ENCODE data around the gene BCKDK. TPM values are rescaled to one million over a fixed set of nuclear protein-coding genes. Genes with fewer than 3 reads are reported as not detected.

BCKDK gene
- total RNA-seq, 3 donors from 2014 or later = 31.8 to 33.6 (median 33.5) TPM

DNA sequence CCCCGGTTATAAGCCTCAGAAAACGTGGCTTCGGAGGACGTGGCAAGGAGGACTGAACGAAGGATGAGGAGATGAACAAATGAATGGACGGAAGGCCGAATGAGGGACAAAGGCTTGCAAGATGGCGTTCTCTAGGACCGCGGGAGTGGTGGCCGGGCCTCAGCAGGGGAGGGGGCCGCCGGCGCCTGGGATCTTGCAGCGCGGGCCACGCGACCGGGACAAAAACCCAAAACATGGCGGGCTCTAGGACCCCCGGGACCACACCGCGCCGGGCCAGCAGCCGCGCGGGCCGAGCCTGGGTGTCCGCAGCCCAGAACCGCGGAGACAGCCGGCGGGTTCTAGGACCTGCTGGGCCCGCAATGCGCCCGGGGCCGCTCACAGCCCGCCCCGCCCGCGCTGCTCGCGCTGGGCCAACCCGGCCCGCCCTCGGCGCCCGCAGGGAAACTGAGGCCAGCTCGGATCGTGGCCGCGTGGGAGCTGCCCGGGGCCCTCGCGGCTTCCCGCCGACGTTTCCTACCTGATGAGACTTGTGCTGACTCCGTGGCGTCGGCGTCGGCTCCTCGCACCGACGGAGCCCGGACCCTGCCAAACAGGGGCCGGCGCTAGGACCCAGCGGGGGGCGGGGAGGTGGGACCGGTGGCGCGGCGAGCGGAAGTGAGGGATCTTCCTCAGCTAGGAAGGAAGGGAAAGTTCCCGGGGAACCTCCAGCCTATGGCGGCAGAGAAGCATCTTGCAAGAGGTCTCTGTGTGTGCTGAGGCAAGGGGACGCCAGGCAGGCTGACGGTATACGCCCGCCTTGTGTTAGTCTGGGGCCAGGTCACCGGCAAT is 34.8 kb upstream of the BCKDK start:
- Histone ChIP-seq H3K4me3 (peak overlapping the region; percentile 93 to 98 (median 97)), H3K27ac (peak overlapping the region; percentile 94 to 96)

GRCh38 chr16:31073970-31074813 is 34.0 kb upstream of the BCKDK start, which contains the start of the genes ZNF646 and ZNF668:
Gene ZNF646 (plus strand): TSS chr16:31074422. CDS start chr16:31076325, 1,903 bp downstream.
Gene ZNF668 (minus strand): TSS chr16:31074240. CDS start chr16:31064459, 9,781 bp downstream.
- Histone ChIP-seq H3K27me3 (no peaks in the 10 kb centered on the region), H3K9me3 (no peaks in the 10 kb centered on the region), H3K36me3 (no peaks in the 10 kb centered on the region), H3K4me1 (no peaks in the 10 kb centered on the region), H3K4me3 (peak within 1 kb of the TSS; percentile 93 to 98 (median 97)), H3K27ac (peak within 1 kb of the TSS; percentile 94 to 96)
- intact Hi-C loops (cut with DNase I; ENCODE audit: low total_unique reads) = no loop called here
- peak; percentile 71 to 81 (median 76) for TF ChIP-seq POLR2AphosphoS5 (IDR thresholded peaks at IDR 0.05)
- TF ChIP-seq, protein P1, sequence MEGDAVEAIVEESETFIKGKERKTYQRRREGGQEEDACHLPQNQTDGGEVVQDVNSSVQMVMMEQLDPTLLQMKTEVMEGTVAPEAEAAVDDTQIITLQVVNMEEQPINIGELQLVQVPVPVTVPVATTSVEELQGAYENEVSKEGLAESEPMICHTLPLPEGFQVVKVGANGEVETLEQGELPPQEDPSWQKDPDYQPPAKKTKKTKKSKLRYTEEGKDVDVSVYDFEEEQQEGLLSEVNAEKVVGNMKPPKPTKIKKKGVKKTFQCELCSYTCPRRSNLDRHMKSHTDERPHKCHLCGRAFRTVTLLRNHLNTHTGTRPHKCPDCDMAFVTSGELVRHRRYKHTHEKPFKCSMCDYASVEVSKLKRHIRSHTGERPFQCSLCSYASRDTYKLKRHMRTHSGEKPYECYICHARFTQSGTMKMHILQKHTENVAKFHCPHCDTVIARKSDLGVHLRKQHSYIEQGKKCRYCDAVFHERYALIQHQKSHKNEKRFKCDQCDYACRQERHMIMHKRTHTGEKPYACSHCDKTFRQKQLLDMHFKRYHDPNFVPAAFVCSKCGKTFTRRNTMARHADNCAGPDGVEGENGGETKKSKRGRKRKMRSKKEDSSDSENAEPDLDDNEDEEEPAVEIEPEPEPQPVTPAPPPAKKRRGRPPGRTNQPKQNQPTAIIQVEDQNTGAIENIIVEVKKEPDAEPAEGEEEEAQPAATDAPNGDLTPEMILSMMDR (IDR thresholded peaks at IDR 0.05) = no peak
- peak; percentile 62 for TF ChIP-seq POLR2A (IDR thresholded peaks at IDR 0.05)
- peak; percentile 97 to 98 for DNase-seq (ENCODE audit: low spot score in 2 of 2)

More for the DNA sequence above, 34.8 kb upstream of the BCKDK start:
- H3K27me3 ChIP-seq = no peaks in the 10 kb centered on the region
- no peaks in the 10 kb centered on the region for H3K9me3 ChIP-seq
- peak; percentile 81 to 90 for DNase-seq (ENCODE audit: low spot score in 2 of 2)
- intact Hi-C loops (cut with DNase I; ENCODE audit: low total_unique reads) = no loop called here
- H3K4me1 ChIP-seq = no peaks in the 10 kb centered on the region
- TF ChIP-seq, protein P1 (IDR thresholded peaks at IDR 0.05) = no peak
- TF ChIP-seq POLR2AphosphoS5 (IDR thresholded peaks at IDR 0.05) (peak; percentile 4 to 53 (median 8)), POLR2A (IDR thresholded peaks at IDR 0.05) (no peak)
- no peaks in the 10 kb centered on the region for H3K36me3 ChIP-seq

- intact Hi-C loops (cut with DNase I; ENCODE audit: low total_unique reads) = no loop called here
- peak overlapping the region; percentile 93 to 98 (median 97) for H3K4me3 ChIP-seq
Observed at GRCh38 chr16:31074814-31075183, 33.4 kb upstream of the BCKDK start.

GRCh38 chr16:31076319-31076718 is 31.9 kb upstream of the BCKDK start:
- no peaks in the 10 kb centered on the region for H3K36me3 ChIP-seq
- intact Hi-C loops (cut with DNase I; ENCODE audit: low total_unique reads) = no loop called here
- TF ChIP-seq POLR2AphosphoS5 (IDR thresholded peaks at IDR 0.05) = no peak
- no peak for TF ChIP-seq POLR2A (IDR thresholded peaks at IDR 0.05)
- TF ChIP-seq, protein P1 (IDR thresholded peaks at IDR 0.05) = no peak
- no peak overlapping the region for H3K27ac ChIP-seq
- H3K27me3 ChIP-seq = no peaks in the 10 kb centered on the region
- H3K4me1 ChIP-seq = no peaks in the 10 kb centered on the region
- no peak for DNase-seq (ENCODE audit: low spot score in 2 of 2)
- no peak overlapping the region for H3K4me3 ChIP-seq
- H3K9me3 ChIP-seq = no peaks in the 10 kb centered on the region

More at GRCh38 chr16:31074814-31075183, 33.4 kb upstream of the BCKDK start:
- no peak for DNase-seq (ENCODE audit: low spot score in 2 of 2)
- TF ChIP-seq POLR2AphosphoS5 (IDR thresholded peaks at IDR 0.05) (no peak), POLR2A (IDR thresholded peaks at IDR 0.05) (no peak)
- TF ChIP-seq, protein P1 (IDR thresholded peaks at IDR 0.05) = no peak
- no peaks in the 10 kb centered on the region for H3K4me1 ChIP-seq
- H3K27ac ChIP-seq = peak overlapping the region; percentile 94 to 96
- H3K27me3 ChIP-seq = no peaks in the 10 kb centered on the region
- H3K9me3 ChIP-seq = no peaks in the 10 kb centered on the region
- H3K36me3 ChIP-seq = no peaks in the 10 kb centered on the region

Measured in breast epithelium (tissue), 4 donors.